ENCODE results near the gene CTNNBL1.

DNA sequence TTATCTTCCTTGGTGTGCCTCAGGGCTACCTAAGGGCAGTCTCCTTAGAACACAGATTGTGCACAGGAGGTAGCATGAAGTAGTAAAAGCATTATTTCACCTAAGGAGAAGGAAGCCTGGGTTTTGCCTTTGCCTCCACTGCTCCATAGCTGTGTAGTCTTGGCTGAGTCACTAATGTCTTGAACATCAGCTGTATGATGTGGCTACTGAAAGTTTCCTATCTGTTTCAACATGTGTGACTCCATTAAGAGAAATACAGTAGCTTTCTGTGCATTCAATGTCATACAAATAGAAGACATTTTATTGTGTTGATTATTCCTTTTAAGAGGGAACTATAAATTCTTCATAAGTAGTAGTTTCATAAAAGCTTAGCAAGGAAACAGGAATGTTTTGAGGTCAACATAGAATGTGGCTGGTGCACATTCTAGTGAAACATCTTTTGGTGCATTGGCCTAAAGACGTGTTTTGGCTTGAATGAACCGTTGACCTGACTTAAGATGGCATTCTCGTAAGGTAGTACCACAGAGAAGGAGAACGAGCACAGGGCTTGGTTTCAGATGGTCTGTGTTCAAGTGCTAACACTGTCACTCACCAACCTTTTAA is 70.6 kb downstream of the CTNNBL1 start:
- TF ChIP-seq, protein P1, sequence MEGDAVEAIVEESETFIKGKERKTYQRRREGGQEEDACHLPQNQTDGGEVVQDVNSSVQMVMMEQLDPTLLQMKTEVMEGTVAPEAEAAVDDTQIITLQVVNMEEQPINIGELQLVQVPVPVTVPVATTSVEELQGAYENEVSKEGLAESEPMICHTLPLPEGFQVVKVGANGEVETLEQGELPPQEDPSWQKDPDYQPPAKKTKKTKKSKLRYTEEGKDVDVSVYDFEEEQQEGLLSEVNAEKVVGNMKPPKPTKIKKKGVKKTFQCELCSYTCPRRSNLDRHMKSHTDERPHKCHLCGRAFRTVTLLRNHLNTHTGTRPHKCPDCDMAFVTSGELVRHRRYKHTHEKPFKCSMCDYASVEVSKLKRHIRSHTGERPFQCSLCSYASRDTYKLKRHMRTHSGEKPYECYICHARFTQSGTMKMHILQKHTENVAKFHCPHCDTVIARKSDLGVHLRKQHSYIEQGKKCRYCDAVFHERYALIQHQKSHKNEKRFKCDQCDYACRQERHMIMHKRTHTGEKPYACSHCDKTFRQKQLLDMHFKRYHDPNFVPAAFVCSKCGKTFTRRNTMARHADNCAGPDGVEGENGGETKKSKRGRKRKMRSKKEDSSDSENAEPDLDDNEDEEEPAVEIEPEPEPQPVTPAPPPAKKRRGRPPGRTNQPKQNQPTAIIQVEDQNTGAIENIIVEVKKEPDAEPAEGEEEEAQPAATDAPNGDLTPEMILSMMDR (IDR thresholded peaks at IDR 0.05): no peak
- TF ChIP-seq POLR2A (IDR thresholded peaks at IDR 0.05): no peak
- TF ChIP-seq EP300 (IDR thresholded peaks at IDR 0.05): no peak
